SK-N-SH (cell line): Measurements from ENCODE around the gene PPL. TPM values are rescaled to one million over a fixed set of nuclear protein-coding genes. Genes with fewer than 3 reads are reported as not detected.

Experiments
- CTCF ChIA-PET: fragments of 300-600, 350-600 bp; formaldehyde crosslinking; extraction: SDS; loops from one replicate; lab custom pipeline; 2021; lab: Yijun Ruan, JAX
- POLR2A ChIA-PET: fragments of 350-600 bp; sonication (Branson Sonifier 250); formaldehyde crosslinking; extraction: SDS; loops from one replicate; lab custom pipeline; 2020; ENCODE audit warnings: antibody characterized with exemption, inconsistent platforms; lab: Yijun Ruan, JAX
- DNase-seq: peaks from one replicate; pipeline ENCODE4 v3.0.0; 2012
- H2AFZ ChIP-seq: fragments of 200-600 bp; sonication (generic); 2 replicates; pipeline ENCODE4 v1.8.1; 2016; ENCODE audit warnings: antibody characterized with exemption, mild to moderate bottlenecking, low read depth
- H3F3A ChIP-seq: fragments of 200-600 bp; sonication (generic); replicated peaks from 2 replicates; pipeline ENCODE3; 2016; ENCODE audit warnings: antibody characterized with exemption, mild to moderate bottlenecking; ENCODE audit not compliant: insufficient read depth
- H3K27ac ChIP-seq, 2 experiments: fragments of 200-500 bp in 1 of 2; fragments of 200-600 bp in 1 of 2; sonication (Bioruptor generic) in 1 of 2; sonication (generic), shearing (Covaris generic) in 1 of 2; 2 replicates each; pipeline versions ENCODE4 v1.5.1 to v1.6.1; 2014 to 2016; ENCODE audit warnings: low read depth in 2 of 2, inconsistent platforms in 1 of 2, low read length in 1 of 2, mild to moderate bottlenecking in 1 of 2, mixed read lengths in 1 of 2
- H3K27me3 ChIP-seq: fragments of 200-600 bp; sonication (generic), shearing (Covaris generic); 2 replicates; pipeline ENCODE4 v1.6.1; 2016; ENCODE audit warnings: mixed run types; ENCODE audit not compliant: insufficient read depth
- H3K36me3 ChIP-seq, 2 experiments: fragments of 200-500 bp in 1 of 2; fragments of 200-600 bp in 1 of 2; sonication (Bioruptor generic) in 1 of 2; sonication (generic) in 1 of 2; replicated peaks in 1 of 2; 2 replicates each; pipeline versions ENCODE3 to v1.5.1; 2014 to 2016; ENCODE audit warnings: low read length in 1 of 2, mild to moderate bottlenecking in 1 of 2; ENCODE audit not compliant: insufficient read depth in 2 of 2, control insufficient read depth in 1 of 2
- H3K4me1 ChIP-seq, 2 experiments: fragments of 200-500 bp in 1 of 2; fragments of 200-600 bp in 1 of 2; sonication (Bioruptor generic) in 1 of 2; sonication (generic), shearing (Covaris generic) in 1 of 2; 2 replicates each; pipeline versions ENCODE4 v1.5.1 to v1.6.1; 2014 to 2016; ENCODE audit warnings: low read depth in 1 of 2, low read length in 1 of 2, mixed run types in 1 of 2; ENCODE audit not compliant: insufficient read depth in 2 of 2, control insufficient read depth in 1 of 2
- H3K4me2 ChIP-seq: fragments of 200-600 bp; sonication (generic), shearing (Covaris generic); 2 replicates; pipeline ENCODE4 v1.6.1; 2017; ENCODE audit warnings: mixed run types
- H3K4me3 ChIP-seq, 2 experiments: fragments of 200-500 bp in 1 of 2; fragments of 200-600 bp in 1 of 2; sonication (Bioruptor generic) in 1 of 2; sonication (generic), shearing (Covaris generic) in 1 of 2; 2 replicates each; pipeline versions ENCODE4 v1.5.1 to v1.8.1; 2014 to 2016; ENCODE audit warnings: low read depth in 2 of 2, inconsistent platforms in 1 of 2, low read length in 1 of 2, mild to moderate bottlenecking in 1 of 2, mixed read lengths in 1 of 2, moderate library complexity in 1 of 2
- H3K79me2 ChIP-seq: fragments of 200-600 bp; sonication (generic); 2 replicates; pipeline ENCODE4 v1.8.1; 2017; ENCODE audit warnings: mild to moderate bottlenecking; ENCODE audit not compliant: insufficient read depth
- H3K9ac ChIP-seq: fragments of 200-600 bp; sonication (generic); 2 replicates; pipeline ENCODE4 v1.6.1; 2017; ENCODE audit warnings: mixed run types
- H3K9me2 ChIP-seq: fragments of 200-600 bp; sonication (generic); 2 replicates; pipeline ENCODE4 v1.6.1; 2017; ENCODE audit warnings: mixed run types
- H3K9me3 ChIP-seq: fragments of 200-600 bp; sonication (generic); 2 replicates; pipeline ENCODE4 v1.6.1; 2017; ENCODE audit warnings: mixed run types, mild to moderate bottlenecking, moderate library complexity
- H4K20me1 ChIP-seq: fragments of 200-600 bp; sonication (generic); 2 replicates; pipeline ENCODE4 v1.6.1; 2017; ENCODE audit warnings: mild to moderate bottlenecking, mixed run types; ENCODE audit not compliant: insufficient read depth
- CTCF ChIP-seq: fragments of 200-600 bp; sonication (generic); IDR thresholded peaks from 2 replicates; pipeline ENCODE4 v1.6.1; 2017; ENCODE audit warnings: antibody characterized with exemption, mild to moderate bottlenecking, moderate library complexity
- EP300 ChIP-seq, 2 experiments: IDR thresholded peaks; 2 replicates each; pipeline versions ENCODE4 v1.4.0 to v1.6.1; 2012; ENCODE audit warnings: borderline replicate concordance in 1 of 2, low read depth in 1 of 2, low read length in 1 of 2
- FOSL2 ChIP-seq: IDR thresholded peaks from 2 replicates; pipeline ENCODE4 v1.4.0; 2012; ENCODE audit warnings: low read depth, mild to moderate bottlenecking, moderate library complexity, borderline replicate concordance
- FOXJ3 ChIP-seq: sonication (generic); formaldehyde crosslinking; IDR thresholded peaks from 2 replicates; pipeline ENCODE4 v1.5.1; 2020; ENCODE audit warnings: mild to moderate bottlenecking, missing genetic modification reagents
- JUND ChIP-seq: IDR thresholded peaks from 2 replicates; pipeline ENCODE4 v1.4.0; 2012
- MXI1 ChIP-seq: IDR thresholded peaks from 2 replicates; pipeline ENCODE4 v1.6.1; 2012; ENCODE audit warnings: mild to moderate bottlenecking, low read depth, low read length, improper control_type of control experiment
- NFIC ChIP-seq: IDR thresholded peaks from 2 replicates; pipeline ENCODE4 v1.4.0; 2012; ENCODE audit warnings: borderline replicate concordance
- POLR2AphosphoS5 ChIP-seq: IDR thresholded peaks from 2 replicates; pipeline ENCODE4 v1.6.1; 2012; ENCODE audit warnings: low read depth, low read length
- SIN3A ChIP-seq: IDR thresholded peaks from 2 replicates; pipeline ENCODE4 v1.6.1; 2012; ENCODE audit warnings: low read depth, mild to moderate bottlenecking, low read length, moderate library complexity, borderline replicate concordance
- TCF12 ChIP-seq: IDR thresholded peaks from 2 replicates; pipeline ENCODE4 v1.4.0; 2012
- WGBS: methylation state at CpG from one replicate; pipeline ENCODE4 v1.1.6; 2017; ENCODE audit warnings: low lambda C conversion rate; 5-methylcytosine and 5-hydroxymethylcytosine counted together
- polyA plus RNA-seq, 3 experiments: library from polyadenylated mRNA; depleted of rRNA; stranded (reverse); fragments of >200 nt; gene quantifications; 2 replicates each; pipeline ENCODE4 v1.2.3, GENCODE V29; 2012
- TF ChIP-seq, protein P1 (sequence below): IDR thresholded peaks from 2 replicates; pipeline ENCODE4; 2012

The PPL gene
- polyA plus RNA-seq, 1 of the 3 experiments (the other 2 are of a cell fraction): 24.6 TPM

- Histone ChIP-seq H3K4me2 (peak overlapping the region; percentile 13; the same call in 1 of the 2 replicates), H3K36me3 (peaks cover 53 to 69% of the 10 kb centered on the region in 2 experiments), H3K4me1 (peaks cover 11 to 24% of the 10 kb centered on the region in 2 experiments; a peak in 3 of 4 replicates), H4K20me1 (peaks cover 26% of the 10 kb centered on the region), H3K9ac (no peak overlapping the region), H3K9me3 (no peaks in the 10 kb centered on the region), H3K27me3 (no peaks in the 10 kb centered on the region), H3K9me2 (no peaks in the 10 kb centered on the region), H3K4me3 (no peak overlapping the region), H3K27ac (peak overlapping the region in 1 of 2 experiments; percentile 28; a peak in 2 of 4 replicates), H3F3A (peaks cover 24% of the 10 kb centered on the region), H3K79me2 (peaks cover 9% of the 10 kb centered on the region; the same call in 1 of the 2 replicates)
- ChIA-PET CTCF (no interaction called here), POLR2A (no interaction called here)
- DNase-seq: no peak
- WGBS: 33% methylated on average over 4 of the region's 4 CpGs
- TF ChIP-seq, protein P1, sequence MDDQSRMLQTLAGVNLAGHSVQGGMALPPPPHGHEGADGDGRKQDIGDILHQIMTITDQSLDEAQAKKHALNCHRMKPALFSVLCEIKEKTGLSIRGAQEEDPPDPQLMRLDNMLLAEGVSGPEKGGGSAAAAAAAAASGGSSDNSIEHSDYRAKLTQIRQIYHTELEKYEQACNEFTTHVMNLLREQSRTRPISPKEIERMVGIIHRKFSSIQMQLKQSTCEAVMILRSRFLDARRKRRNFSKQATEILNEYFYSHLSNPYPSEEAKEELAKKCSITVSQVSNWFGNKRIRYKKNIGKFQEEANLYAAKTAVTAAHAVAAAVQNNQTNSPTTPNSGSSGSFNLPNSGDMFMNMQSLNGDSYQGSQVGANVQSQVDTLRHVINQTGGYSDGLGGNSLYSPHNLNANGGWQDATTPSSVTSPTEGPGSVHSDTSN: peak; percentile 89
- TF ChIP-seq EP300 (IDR thresholded peaks at IDR 0.05; ENCODE audit: borderline replicate concordance in 1 of 2, low read depth in 1 of 2, low read length in 1 of 2) (peak in 1 of 2 experiments; percentile 11; a peak in 1 of 4 replicates), FOSL2 (peak; percentile 63), SIN3A (no peak), NFIC (peak; percentile 38; the same call in 1 of the 2 replicates), FOXJ3 (no peak), JUND (peak; percentile 58), TCF12 (peak; percentile 36; the same call in 1 of the 2 replicates)
- TF ChIP-seq, all 33 proteins: peak for 6
- H2AFZ ChIP-seq: no peak overlapping the region
These were observed 57.9 kb downstream of the PPL start for GRCh38 chr16:4879049-4879448.

- Histone ChIP-seq H3K4me3 (no peak overlapping the region), H3K27me3 (no peaks in the 10 kb centered on the region), H4K20me1 (peaks cover 10% of the 10 kb centered on the region), H3K36me3 (peaks cover 55 to 71% of the 10 kb centered on the region in 2 experiments), H3K9me2 (no peaks in the 10 kb centered on the region), H3K9ac (no peak overlapping the region), H3K9me3 (no peaks in the 10 kb centered on the region), H3K27ac (no peak overlapping the region), H3K79me2 (peaks cover 9% of the 10 kb centered on the region; the same call in 1 of the 2 replicates), H2AFZ (no peak overlapping the region), H3K4me1 (peaks cover 7 to 13% of the 10 kb centered on the region in 2 experiments; a peak in 3 of 4 replicates), H3K4me2 (no peak overlapping the region), H3F3A (peaks cover 19% of the 10 kb centered on the region)
- no peak for TF ChIP-seq CTCF
- no peak for TF ChIP-seq JUND
- TF ChIP-seq POLR2AphosphoS5: no peak
- TF ChIP-seq, protein P1: no peak
- no peak for TF ChIP-seq MXI1
- DNase-seq: no peak
- ChIA-PET CTCF (no interaction called here), POLR2A (no interaction called here)
- 100% methylated on average over 14 of the region's 14 CpGs for WGBS
These were observed 59.6 kb downstream of the PPL start for GRCh38 chr16:4877380-4877685.
